Measurements from ENCODE around the gene CAMK1D. TPM values are rescaled to one million over a fixed set of nuclear protein-coding genes. Genes with fewer than 3 reads are reported as not detected.

Gene CAMK1D
- total RNA-seq, 1 donor from 2014 or later: 7.4 TPM

DNA sequence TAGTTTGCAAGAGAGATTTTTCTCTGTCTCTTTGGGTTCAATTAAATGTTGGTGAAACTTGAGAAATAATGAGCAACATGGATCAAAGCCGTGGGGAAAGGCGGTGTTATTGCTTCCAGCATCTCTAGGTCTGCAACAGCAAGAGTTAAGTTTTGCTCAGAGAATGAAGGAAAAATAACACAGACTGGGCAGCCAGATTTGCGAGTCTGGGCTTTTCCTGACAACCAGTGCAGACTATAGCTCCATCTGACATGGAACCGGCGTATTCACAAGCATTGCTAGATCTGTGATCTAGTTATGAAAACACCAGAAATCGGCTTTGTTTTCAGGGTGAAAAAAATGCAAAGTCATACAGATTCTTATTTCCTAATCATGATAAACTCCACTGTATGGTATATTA, 110.4 kb downstream of the CAMK1D start:
- peaks cover 8% of the 10 kb centered on the region for H3K9me3 Mint-ChIP-seq
- peaks cover 2% of the 10 kb centered on the region for H3K36me3 Mint-ChIP-seq (ENCODE audit: low read depth)
- no peaks in the 10 kb centered on the region for H3K4me1 Mint-ChIP-seq (ENCODE audit: low read depth)
- peaks cover 9% of the 10 kb centered on the region for H3K27me3 Mint-ChIP-seq (ENCODE audit: insufficient read depth)
- no peak overlapping the region for H3K4me3 Mint-ChIP-seq
- DNase-seq (ENCODE audit: low spot score): no peak
- H3K27ac Mint-ChIP-seq: no peak overlapping the region
- intact Hi-C loops (cut with micrococcal nuclease): no loop called here

DNA sequence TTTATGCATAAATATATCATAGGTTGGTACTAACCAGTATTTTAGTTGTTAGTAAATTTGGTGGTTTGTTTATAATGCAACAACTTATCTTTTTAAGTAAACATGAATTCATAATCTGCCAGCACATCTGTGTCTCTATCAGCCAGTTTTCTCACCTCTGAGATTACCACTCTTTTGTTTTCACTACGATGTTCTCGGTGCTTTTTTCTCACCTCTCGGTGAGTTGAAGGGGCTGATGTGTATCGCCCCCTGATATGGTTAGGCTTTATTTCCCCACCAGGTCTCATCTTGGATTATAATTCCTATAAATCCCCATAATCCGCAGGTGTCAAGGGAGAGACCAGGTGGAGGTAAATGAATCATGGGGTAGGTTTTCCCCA, 114.1 kb downstream of the CAMK1D start:
- no peak overlapping the region for H3K27ac Mint-ChIP-seq
- no peak overlapping the region for H3K4me3 Mint-ChIP-seq
- peaks cover 8% of the 10 kb centered on the region for H3K9me3 Mint-ChIP-seq

GRCh38 chr10:12465385-12466136, 116.2 kb downstream of the CAMK1D start:
- peaks cover 2% of the 10 kb centered on the region for H3K36me3 Mint-ChIP-seq (ENCODE audit: low read depth)
- DNase-seq (ENCODE audit: low spot score): no peak
- peaks cover 6% of the 10 kb centered on the region for H3K4me1 Mint-ChIP-seq (ENCODE audit: low read depth)
- H3K4me3 Mint-ChIP-seq: no peak overlapping the region
- H3K27me3 Mint-ChIP-seq (ENCODE audit: insufficient read depth): peaks cover 5% of the 10 kb centered on the region
- intact Hi-C loops (cut with micrococcal nuclease): no loop called here
- peaks cover 8% of the 10 kb centered on the region for H3K9me3 Mint-ChIP-seq
- H3K27ac Mint-ChIP-seq: no peak overlapping the region

More for the DNA sequence above, 114.1 kb downstream of the CAMK1D start:
- Mint-ChIP-seq H3K36me3 (ENCODE audit: low read depth) (peaks cover 2% of the 10 kb centered on the region), H3K4me1 (ENCODE audit: low read depth) (peaks cover 6% of the 10 kb centered on the region), H3K27me3 (ENCODE audit: insufficient read depth) (no peaks in the 10 kb centered on the region)
- no peak for DNase-seq (ENCODE audit: low spot score)
- intact Hi-C loops (cut with micrococcal nuclease): no loop called here

DNA sequence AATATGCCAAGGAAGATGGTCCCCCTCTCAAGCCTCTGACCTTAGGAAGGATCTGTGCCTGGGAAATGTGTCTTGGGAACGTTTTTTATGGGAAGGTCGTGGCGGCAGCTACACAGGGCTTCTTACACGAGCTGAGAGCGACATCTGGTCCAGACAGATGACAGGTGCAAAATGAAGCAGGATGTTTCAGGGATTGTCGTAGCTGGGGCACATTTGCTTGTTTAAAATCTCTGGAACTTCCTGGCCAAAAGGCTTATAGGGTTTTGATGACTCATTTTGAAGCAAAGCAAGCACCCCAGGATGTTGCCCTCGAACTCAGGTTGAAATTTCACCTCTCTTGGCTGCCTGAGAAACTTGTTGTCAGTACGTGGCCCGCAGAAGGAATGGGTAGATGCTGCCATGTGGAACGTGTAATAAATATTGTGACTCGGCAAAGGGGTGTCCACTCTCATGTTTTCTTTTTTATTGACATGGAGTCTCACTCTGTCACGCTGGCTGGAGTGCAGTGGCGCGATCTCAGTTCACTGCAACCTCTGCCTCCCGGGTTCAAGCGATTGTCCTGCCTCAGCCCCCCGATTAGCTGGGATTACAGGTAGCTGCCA, 117.5 kb downstream of the CAMK1D start:
- H3K9me3 Mint-ChIP-seq: peaks cover 8% of the 10 kb centered on the region
- DNase-seq (ENCODE audit: low spot score): no peak
- intact Hi-C loops (cut with micrococcal nuclease): no loop called here
- H3K4me3 Mint-ChIP-seq: no peak overlapping the region
- peaks cover 6% of the 10 kb centered on the region for H3K4me1 Mint-ChIP-seq (ENCODE audit: low read depth)
- H3K27me3 Mint-ChIP-seq (ENCODE audit: insufficient read depth): peaks cover 7% of the 10 kb centered on the region
- peaks cover 2% of the 10 kb centered on the region for H3K36me3 Mint-ChIP-seq (ENCODE audit: low read depth)
- no peak overlapping the region for H3K27ac Mint-ChIP-seq

- H3K4me1 Mint-ChIP-seq (ENCODE audit: low read depth): peaks cover 6% of the 10 kb centered on the region
- DNase-seq (ENCODE audit: low spot score): no peak
- intact Hi-C loops (cut with micrococcal nuclease): no loop called here
- H3K27me3 Mint-ChIP-seq (ENCODE audit: insufficient read depth): peaks cover 11% of the 10 kb centered on the region
- H3K9me3 Mint-ChIP-seq: no peaks in the 10 kb centered on the region
- H3K36me3 Mint-ChIP-seq (ENCODE audit: low read depth): no peaks in the 10 kb centered on the region
- no peak overlapping the region for H3K4me3 Mint-ChIP-seq
- H3K27ac Mint-ChIP-seq: no peak overlapping the region
These were observed 120.0 kb downstream of the CAMK1D start for GRCh38 chr10:12469345-12469744.

DNA sequence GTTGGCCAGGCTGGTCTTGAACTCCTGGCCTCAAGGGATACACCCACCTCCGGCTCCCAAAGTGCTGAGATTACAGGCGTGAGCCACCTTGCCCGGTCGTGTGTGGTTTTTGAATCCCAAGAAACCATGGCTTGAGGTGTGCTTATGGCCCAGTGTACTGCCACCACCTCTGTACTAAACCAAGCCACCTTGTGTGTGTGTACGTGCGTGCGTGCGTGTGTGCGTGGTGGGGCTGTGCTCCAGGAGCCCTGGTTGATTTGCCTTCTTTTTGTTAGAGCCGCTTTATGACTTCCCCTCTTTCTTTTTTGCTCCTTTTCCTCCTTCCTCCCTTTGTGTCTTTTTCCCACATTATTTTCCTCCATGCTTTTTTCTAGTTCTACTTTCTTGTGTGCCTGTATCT, 121.4 kb downstream of the CAMK1D start:
- H3K27ac Mint-ChIP-seq: no peak overlapping the region
- H3K27me3 Mint-ChIP-seq (ENCODE audit: insufficient read depth): peaks cover 11% of the 10 kb centered on the region
- H3K4me1 Mint-ChIP-seq (ENCODE audit: low read depth): peaks cover 6% of the 10 kb centered on the region
- H3K9me3 Mint-ChIP-seq: peaks cover 4% of the 10 kb centered on the region
- no peak overlapping the region for H3K4me3 Mint-ChIP-seq
- no peaks in the 10 kb centered on the region for H3K36me3 Mint-ChIP-seq (ENCODE audit: low read depth)
- DNase-seq (ENCODE audit: low spot score): no peak
- intact Hi-C loops (cut with micrococcal nuclease): no loop called here

DNA sequence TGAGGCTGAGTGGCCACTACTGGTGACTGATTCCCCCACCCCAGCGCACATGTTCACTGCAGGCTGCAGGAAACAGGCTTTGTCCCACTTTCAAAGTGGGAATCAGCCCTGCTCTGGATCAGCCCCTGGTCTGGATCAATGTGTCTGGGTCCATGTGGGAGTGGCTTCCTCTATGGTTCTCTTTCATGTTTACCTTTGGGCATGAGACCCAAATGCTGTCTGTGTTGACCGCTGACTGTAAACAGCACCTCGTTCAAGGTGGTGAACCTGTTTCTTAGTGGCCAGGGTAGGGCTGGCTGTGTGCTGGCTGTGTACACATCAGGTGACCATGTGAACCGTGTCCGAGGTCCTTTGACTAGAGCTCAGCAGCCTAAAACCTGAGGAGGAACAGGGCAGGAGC, 121.8 kb downstream of the CAMK1D start:
- intact Hi-C loops (cut with micrococcal nuclease): no loop called here
- peaks cover 6% of the 10 kb centered on the region for H3K4me1 Mint-ChIP-seq (ENCODE audit: low read depth)

DNA sequence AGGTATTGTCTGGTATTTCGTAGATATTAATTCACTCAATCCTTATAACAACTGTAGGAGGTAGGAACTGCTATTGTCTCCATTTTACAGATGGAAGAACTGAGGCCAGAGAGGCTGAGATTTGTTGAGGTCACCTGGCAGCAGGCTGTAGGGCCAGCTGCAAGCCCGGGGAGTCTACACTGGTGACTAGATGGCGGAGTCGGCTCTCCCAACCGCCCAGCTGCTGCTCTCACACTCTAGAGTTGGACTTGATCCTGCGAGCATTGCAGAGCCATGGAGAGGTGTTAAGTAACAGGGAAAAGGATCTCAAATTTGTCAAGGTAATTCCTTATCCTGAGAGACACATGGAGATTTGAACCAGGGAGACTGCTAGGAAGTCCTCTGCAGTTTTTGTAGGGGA, 124.1 kb downstream of the CAMK1D start:
- peaks cover 5% of the 10 kb centered on the region for H3K9me3 Mint-ChIP-seq
- H3K27ac Mint-ChIP-seq: no peak overlapping the region
- no peak overlapping the region for H3K4me3 Mint-ChIP-seq
- peaks cover 11% of the 10 kb centered on the region for H3K27me3 Mint-ChIP-seq (ENCODE audit: insufficient read depth)
- intact Hi-C loops (cut with micrococcal nuclease): no loop called here
- no peak for DNase-seq (ENCODE audit: low spot score)
- no peaks in the 10 kb centered on the region for H3K4me1 Mint-ChIP-seq (ENCODE audit: low read depth)
- H3K36me3 Mint-ChIP-seq (ENCODE audit: low read depth): no peaks in the 10 kb centered on the region

More for the DNA sequence above, 121.8 kb downstream of the CAMK1D start:
- Mint-ChIP-seq H3K36me3 (ENCODE audit: low read depth) (no peaks in the 10 kb centered on the region), H3K27ac (no peak overlapping the region), H3K27me3 (ENCODE audit: insufficient read depth) (peaks cover 11% of the 10 kb centered on the region), H3K4me3 (no peak overlapping the region), H3K9me3 (peaks cover 5% of the 10 kb centered on the region)
- DNase-seq (ENCODE audit: low spot score): no peak

DNA sequence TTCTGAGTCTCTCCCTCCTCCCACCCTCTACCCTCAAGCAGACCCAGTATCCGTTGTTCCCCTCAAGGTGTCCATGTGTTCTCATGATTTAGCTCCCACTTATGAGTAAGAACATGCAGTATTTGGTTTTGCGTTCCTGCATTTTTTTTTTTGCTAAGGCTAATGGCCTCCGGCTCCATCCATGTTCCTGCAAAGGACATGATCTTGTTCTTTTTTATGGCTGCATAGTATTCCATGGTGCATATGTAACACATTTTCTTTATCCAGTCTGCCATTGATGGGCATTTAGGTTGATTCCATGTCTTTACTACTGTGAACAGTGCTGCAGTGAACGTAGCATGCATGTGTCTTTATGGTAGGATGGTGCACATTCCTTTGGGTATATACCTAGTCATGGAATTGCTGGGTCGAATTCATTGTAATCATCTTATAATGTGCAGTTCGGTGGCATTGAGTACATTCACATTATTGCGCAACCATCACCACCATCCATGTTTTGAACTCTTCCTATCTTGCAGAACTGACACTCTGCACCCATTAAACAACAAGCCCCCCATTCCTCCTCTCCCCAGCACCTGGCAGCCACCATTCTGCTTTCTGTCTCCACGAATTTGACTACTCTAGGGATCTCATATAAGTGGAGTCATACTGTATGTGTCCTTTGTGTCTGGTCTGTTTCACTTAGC, 125.5 kb downstream of the CAMK1D start:
- no peaks in the 10 kb centered on the region for H3K36me3 Mint-ChIP-seq (ENCODE audit: low read depth)

GRCh38 chr10:12476656-12477055, 127.3 kb downstream of the CAMK1D start:
- Mint-ChIP-seq H3K27ac (no peak overlapping the region), H3K4me3 (no peak overlapping the region), H3K27me3 (ENCODE audit: insufficient read depth) (peaks cover 3% of the 10 kb centered on the region), H3K9me3 (peaks cover 10% of the 10 kb centered on the region), H3K36me3 (ENCODE audit: low read depth) (peaks cover 2% of the 10 kb centered on the region), H3K4me1 (ENCODE audit: low read depth) (peaks cover 5% of the 10 kb centered on the region)
- intact Hi-C loops (cut with micrococcal nuclease): no loop called here
- DNase-seq (ENCODE audit: low spot score): no peak

More for the DNA sequence above, 125.5 kb downstream of the CAMK1D start:
- H3K27me3 Mint-ChIP-seq (ENCODE audit: insufficient read depth): peaks cover 8% of the 10 kb centered on the region
- no peak overlapping the region for H3K4me3 Mint-ChIP-seq
- intact Hi-C loops (cut with micrococcal nuclease): no loop called here
- no peak overlapping the region for H3K27ac Mint-ChIP-seq
- H3K4me1 Mint-ChIP-seq (ENCODE audit: low read depth): no peaks in the 10 kb centered on the region
- DNase-seq (ENCODE audit: low spot score): no peak
- H3K9me3 Mint-ChIP-seq: peaks cover 5% of the 10 kb centered on the region

DNA sequence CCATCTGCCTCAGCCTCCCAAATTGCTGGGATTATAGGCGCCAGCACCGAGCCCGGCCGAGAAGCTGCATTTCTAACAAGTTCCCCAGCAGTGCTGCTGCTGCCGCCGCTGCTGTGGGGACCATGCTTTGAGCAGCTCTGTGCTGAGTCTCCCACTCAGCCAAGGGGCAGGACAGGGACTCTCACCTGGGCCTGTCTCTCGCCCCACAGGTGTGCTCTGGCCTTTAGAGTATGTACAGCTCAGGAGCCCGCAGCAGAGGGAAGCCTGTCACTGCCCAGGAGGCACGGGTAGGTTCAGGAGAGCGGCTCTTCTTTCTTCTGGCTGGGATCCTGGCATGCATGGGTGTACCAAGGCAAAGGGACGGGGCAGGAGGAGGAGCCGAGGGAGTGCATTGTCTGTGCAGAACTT, 130.1 kb downstream of the CAMK1D start:
- H3K27me3 Mint-ChIP-seq (ENCODE audit: insufficient read depth): no peaks in the 10 kb centered on the region
- DNase-seq (ENCODE audit: low spot score): no peak
- H3K4me1 Mint-ChIP-seq (ENCODE audit: low read depth): peaks cover 5% of the 10 kb centered on the region
- no peak overlapping the region for H3K4me3 Mint-ChIP-seq
- peaks cover 10% of the 10 kb centered on the region for H3K9me3 Mint-ChIP-seq
- intact Hi-C loops (cut with micrococcal nuclease): no loop called here
- H3K36me3 Mint-ChIP-seq (ENCODE audit: low read depth): peaks cover 2% of the 10 kb centered on the region
- no peak overlapping the region for H3K27ac Mint-ChIP-seq

DNA sequence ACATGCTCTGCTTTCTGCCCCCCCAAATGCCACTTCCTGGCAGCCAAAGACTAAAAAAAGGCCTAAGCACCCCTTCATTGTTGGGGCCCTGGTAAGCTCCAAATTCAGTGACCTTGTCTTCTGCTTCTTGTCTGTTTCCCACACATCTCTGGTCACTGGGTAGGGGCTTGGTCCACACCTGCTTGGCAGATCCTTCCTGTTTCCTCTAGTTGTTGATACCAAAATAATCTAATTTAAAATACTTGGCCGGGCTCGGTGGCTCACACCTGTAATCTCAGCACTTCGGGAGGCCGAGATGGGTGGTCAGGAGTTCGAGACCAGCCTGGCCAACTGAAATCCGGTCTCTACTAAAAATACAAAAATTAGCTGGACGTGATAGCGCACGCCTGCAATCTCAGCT, 130.6 kb downstream of the CAMK1D start:
- no peak for DNase-seq (ENCODE audit: low spot score)
- Mint-ChIP-seq H3K27ac (no peak overlapping the region), H3K4me3 (no peak overlapping the region), H3K4me1 (ENCODE audit: low read depth) (peaks cover 7% of the 10 kb centered on the region), H3K9me3 (peaks cover 10% of the 10 kb centered on the region), H3K27me3 (ENCODE audit: insufficient read depth) (no peaks in the 10 kb centered on the region), H3K36me3 (ENCODE audit: low read depth) (peaks cover 2% of the 10 kb centered on the region)
- intact Hi-C loops (cut with micrococcal nuclease): no loop called here

DNA sequence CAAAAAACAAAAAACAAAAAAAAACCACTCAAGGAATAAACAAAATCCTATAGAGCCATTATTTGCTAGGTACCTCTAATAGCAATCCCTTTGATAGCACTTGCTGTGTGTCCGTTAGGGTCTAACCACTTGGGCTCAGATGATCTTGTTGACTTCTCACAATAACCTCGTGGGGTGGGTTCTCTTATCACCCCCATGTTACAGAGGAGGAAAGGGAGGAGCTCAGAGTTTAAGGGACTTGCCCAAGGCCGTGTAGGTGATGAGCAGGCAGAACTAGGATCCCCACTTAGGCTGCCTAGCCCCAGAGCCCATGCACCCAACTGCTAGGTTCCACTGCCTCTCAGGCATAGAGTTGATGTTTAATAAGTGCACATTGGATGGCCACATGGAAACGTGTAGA, 131.1 kb downstream of the CAMK1D start:
- no peak for DNase-seq (ENCODE audit: low spot score)
- H3K36me3 Mint-ChIP-seq (ENCODE audit: low read depth): peaks cover 2% of the 10 kb centered on the region
- H3K9me3 Mint-ChIP-seq: peaks cover 8% of the 10 kb centered on the region
- H3K4me3 Mint-ChIP-seq: no peak overlapping the region
- intact Hi-C loops (cut with micrococcal nuclease): no loop called here
- peaks cover 12% of the 10 kb centered on the region for H3K4me1 Mint-ChIP-seq (ENCODE audit: low read depth)
- no peak overlapping the region for H3K27ac Mint-ChIP-seq
- H3K27me3 Mint-ChIP-seq (ENCODE audit: insufficient read depth): no peaks in the 10 kb centered on the region

Data from activated T-helper 1 cell treated with anti-CD3 and anti-CD28 coated beads, Interleukin-12 subunit alpha, Interleukin-12 subunit beta, Interleukin-2, Interleukin-4 antibody, amounts not matched to agents 30 ng/mL and 10 ng/mL and 1 ng/mL, durations not matched to agents 14 hours and 24 hours and 36 hours (primary cell).